C4-2B (cell line): ENCODE data around the gene PTPRN2.

ENCODE experiments used
- H3K27ac ChIP-seq: fragments of 450-650 bp; 2 replicates; pipeline ENCODE4 v1.5.1; 2017
- CTCF ChIP-seq: fragments of 450-650 bp; conservative IDR thresholded peaks from 2 replicates; pipeline ENCODE4 v1.5.1; 2017; ENCODE audit warnings: mild to moderate bottlenecking
- ZFX ChIP-seq: fragments of 450-650 bp; IDR thresholded peaks from 2 replicates; pipeline ENCODE4 v1.6.1; 2017

The PTPRN2 gene

DNA sequence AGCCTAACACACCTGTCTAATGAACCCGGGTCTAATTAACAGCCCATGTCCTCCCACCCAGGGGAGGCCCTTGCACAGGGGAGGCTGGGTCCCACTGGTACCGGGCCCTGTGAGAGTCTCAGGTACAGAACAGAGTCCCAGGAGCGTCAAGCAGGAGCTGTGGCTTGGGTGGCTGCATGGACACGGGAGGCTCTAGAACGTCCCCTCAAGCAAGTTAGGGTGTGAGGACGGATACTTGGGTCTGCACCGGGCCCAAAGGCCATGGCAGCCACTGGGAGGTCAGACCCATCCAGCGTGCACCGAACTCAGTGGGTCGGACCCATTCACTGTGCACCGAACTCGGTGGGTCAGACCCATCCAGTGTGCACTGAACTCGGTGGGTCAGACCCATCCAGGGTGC lies 941.1 kb downstream of the PTPRN2 start:
- TF ChIP-seq ZFX (no peak), CTCF (no peak)
- no peak overlapping the region for H3K27ac ChIP-seq

GRCh38 chr7:157645539-157645938 lies 942.1 kb downstream of the PTPRN2 start:
- TF ChIP-seq ZFX (no peak), CTCF (no peak)
- no peak overlapping the region for H3K27ac ChIP-seq

- H3K27ac ChIP-seq, result no peak overlapping the region
- TF ChIP-seq ZFX (no peak), CTCF (no peak)
Measured at GRCh38 chr7:157644946-157645345, 942.7 kb downstream of the PTPRN2 start.

GRCh38 chr7:157643525-157643970 lies 944.1 kb downstream of the PTPRN2 start:
- H3K27ac ChIP-seq, result no peak overlapping the region
- no peak for TF ChIP-seq CTCF

DNA sequence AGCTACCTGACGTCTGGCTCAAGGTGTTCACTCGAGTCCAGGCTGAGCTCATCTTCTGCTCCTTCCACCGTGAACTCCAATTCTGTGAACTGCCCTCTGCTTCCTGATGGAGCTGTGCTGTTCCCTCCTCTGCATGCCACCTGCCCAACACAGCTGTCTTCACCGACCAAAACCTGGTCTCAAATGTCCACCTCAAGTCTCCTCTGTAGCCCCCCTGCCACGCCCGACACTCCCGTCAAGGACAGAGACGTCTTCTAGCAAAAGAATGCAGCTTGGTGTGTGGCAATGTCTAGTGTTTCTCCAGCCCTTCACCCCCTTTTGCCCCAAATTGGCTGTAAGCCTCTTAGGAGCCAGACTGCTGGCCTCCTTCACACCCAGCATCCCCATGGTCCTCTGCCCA lies 945.8 kb downstream of the PTPRN2 start:
- TF ChIP-seq ZFX, result no peak
- no peak for TF ChIP-seq CTCF
- no peak overlapping the region for H3K27ac ChIP-seq

DNA sequence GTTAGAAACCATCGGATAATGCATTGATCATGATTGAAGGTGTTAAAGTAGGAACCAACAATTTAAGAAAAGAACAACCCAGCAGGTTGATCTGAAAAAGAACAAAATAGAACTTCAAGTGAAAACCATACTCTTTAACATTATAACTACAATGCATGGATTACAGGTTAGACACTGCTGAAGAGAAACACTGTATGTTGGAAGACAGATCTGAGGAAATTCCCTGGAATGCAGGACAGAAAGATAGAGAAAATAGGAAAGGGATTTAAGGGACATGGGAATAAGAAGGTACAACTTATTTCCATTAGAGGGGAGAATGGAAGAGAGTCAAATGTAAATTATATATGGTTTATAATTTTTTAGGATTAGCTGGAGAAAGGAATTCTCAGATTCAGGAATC lies 947.5 kb downstream of the PTPRN2 start:
- no peak for TF ChIP-seq ZFX
- no peak for TF ChIP-seq CTCF

GRCh38 chr7:157638563-157638962 lies 949.1 kb downstream of the PTPRN2 start:
- TF ChIP-seq CTCF (no peak), ZFX (no peak)
- H3K27ac ChIP-seq, result no peak overlapping the region

More for the DNA sequence above, 947.5 kb downstream of the PTPRN2 start:
- no peak overlapping the region for H3K27ac ChIP-seq
